Activated T-cell treated with anti-CD3 and anti-CD28 coated beads for 48 hours (primary cell): ENCODE data around the gene BACH2.
"Not testable (repeated sequence)": the region's sequence is repeated elsewhere in the genome, so short reads cannot be mapped to it uniquely, and the experiment has no call there.

Experiments
- DNase-seq: peaks from one replicate; pipeline ENCODE4 v3.0.0-alpha.2; 2020; ENCODE audit warnings: low read depth

BACH2 gene

DNA sequence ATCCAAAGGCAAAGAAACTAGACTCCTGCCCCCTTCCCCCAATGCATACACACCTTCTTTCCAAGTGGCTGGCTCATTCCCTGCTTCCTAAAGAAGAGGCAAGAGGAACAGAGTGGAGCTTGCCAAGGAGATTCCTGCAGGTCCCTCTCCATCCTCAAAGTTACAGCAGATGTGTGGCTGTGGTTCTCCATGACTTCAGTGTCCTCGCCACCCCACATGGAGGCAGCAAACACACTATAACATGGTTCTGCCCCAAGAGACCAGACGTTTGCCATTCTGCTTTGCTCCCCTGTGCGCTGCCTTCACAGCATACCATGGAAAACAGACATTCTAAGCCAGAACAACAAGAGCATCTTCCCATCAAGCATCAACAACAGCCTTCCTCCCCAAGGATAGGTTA lies 84.4 kb downstream of the BACH2 start:
- no peak for DNase-seq

DNA sequence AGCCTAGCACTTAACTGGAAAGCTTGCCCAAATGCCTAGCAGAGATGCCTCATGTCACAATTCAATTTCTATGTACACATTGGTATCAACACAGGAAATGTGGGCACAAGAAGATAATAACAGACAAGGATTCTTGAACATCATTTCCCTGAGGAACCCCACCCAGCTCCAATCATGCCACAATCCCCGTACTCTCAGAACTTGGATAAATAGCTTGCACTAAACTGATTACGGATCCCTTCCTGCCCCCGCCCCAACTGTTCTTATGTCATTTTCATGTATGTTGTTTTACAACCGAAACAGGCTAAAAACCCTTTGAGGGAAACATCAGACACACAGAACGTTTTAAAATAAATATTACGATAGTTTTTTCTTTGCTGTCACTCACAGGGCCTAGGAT lies 87.1 kb downstream of the BACH2 start:
- DNase-seq: no peak

DNA sequence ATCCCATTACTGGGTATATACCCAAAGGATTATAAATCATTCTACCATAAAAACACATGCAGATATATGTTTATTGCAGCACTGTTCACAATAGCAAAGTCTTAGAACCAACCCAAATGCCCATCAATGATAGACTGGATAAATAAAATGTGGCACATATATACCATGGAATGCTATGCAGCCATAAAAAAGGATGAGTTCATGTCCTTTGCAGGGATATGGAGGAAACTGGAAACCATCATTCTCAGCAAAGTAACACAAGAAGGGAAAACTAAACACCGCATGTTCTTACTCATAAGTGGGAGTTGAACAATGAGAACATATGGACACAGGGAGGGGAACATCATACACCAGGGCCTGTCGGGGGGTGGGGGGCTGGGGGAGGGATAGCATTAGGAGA lies 88.0 kb downstream of the BACH2 start:
- not testable (repeated sequence) for DNase-seq

DNA sequence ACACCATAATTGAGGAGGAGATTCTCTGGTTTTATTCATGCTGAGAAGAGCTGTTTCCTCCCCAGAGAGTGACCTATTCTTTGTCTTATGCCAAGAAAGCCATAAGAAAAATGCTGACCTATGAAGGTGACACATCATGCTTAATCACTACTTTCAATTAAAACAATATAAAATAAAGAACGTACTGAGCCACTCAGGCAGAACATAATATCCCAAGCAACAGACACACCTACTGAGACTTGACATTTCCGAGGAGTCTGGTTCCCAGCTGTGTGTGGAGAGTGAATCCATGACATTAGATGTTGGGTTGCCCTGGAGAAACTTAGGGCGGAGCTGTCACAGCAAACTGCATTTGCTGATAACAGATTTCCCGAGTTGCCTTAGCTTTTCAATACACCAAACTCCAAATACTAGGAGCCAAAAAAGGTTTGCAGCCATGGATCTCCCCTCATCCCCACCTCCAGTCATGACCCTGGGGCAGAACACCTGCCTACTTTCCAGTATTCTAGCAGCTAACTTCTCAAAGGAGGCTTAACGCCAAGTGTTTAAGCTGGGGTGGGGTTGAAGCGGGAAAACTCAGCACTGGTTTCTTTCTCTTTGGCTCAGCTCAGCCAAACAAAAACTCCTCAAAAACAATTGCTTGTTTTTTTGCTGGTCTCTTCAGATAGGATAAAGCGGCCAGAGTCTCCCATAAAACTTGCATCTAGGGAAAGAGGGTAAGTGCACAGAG lies 92.2 kb downstream of the BACH2 start:
- no peak for DNase-seq

DNA sequence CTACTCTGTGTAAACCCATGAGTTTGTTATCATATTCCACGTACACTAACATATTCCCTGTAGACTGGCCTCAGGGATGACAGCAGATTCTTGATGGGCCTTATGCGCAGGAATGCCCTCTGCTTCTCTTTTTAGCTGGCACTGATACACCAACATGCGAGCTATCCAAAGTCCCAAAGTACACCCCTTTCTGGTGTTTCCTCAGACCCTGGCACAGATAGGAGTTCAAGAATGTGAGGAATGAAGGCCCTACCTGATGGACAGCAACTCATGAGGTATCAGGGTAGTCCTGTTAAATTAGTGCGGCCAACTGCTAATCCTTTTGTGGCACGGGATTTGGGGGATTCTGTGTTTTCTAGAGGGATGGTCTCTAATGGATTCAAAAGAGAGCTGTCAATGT lies 93.0 kb downstream of the BACH2 start:
- no peak for DNase-seq

DNA sequence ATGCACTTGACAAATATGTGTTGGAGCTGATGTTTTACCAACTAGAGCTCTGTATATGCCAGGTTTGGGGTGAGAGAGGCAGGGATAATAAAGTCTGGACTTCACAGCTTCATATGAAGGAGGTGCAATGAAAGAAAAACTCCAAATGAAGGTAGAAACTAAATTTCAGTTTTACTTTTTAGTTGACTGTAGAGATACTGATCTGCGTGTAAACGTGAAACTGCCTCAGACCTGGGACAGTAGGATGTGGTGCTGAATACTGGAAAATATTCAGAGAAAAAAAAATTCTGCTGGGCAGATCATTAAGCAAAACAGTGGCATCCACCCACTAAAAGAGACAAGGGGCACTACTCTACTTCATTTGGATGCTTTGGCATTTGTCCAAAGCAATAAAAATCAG lies 94.5 kb downstream of the BACH2 start:
- no peak for DNase-seq

DNA sequence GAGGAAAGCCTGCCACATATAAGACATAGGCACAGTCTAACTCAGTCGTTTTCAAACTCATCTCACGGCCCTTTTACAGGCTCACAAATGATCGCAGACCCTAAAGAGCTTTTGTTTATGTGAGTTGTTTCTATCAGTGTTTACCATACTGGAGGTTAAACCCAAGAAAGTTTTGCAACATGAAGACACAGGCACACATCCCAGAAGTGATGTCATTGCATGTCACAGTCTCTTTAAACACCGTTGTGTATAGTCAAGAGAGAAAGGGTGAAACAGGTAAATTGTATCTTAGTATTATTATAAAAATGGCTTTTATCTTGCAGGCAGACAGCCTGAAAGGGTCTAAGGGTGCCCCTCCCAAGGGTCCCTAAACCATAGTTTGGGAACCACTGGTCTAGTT lies 96.7 kb downstream of the BACH2 start:
- DNase-seq: no peak

DNA sequence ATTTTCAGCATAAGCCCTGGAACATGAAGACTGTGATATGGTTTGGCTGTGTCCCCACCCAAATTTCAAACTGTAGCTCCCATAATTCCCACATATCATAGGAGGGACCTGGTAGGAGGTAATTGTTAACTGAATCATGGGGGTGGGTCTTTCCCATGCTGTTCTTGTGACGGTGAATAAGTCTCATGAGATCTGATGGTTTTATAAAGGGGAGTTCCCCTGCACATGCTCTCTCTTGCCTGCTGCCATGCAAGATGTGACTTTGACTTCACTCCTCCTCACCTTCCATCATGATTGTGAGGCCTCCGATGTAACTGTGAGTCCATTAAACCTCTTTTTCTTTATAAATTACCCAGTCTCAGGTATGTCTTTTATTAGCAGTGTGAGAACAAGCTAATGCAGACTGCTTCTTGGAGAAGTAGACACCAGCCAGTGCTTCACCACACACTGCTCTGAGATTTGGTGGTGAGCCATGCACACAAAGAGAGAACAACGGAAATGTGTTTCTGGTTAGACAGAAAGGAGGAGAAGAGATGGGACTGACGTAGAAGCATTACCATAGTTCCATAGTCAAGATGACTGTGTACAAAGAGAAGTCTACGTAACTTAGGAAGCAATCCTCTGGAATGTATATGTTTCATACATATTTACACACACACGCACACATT lies 97.8 kb downstream of the BACH2 start:
- DNase-seq: no peak

DNA sequence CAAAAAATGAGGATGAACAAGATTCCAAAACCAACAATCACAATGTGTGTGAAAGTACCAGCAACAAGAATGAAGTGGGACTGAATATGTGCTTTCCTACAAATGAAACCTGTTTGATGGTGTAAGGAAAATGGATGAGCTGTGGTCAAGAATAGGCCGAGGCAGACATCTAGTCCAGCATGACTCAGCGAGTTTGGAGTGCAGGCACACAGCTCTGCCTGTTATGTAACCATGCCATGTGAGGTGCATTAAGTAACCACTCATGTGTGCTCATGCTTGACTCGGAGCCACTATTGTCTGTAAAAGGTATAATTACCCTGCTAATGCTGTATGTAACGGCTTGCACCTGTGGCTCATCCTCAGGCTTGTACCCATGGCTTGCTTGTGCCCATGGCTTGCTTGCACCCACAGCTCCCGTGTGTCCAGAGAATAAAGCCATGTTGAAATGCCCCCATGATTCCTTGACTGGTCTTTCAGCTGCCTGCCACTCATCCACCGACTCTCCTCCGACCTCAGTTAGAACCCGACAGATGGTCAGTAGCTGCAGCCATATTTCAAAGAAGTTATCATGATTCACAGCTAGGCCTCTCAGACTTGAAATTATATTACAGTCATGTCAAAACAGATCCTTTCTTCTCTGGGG lies 98.7 kb downstream of the BACH2 start:
- DNase-seq: no peak

DNA sequence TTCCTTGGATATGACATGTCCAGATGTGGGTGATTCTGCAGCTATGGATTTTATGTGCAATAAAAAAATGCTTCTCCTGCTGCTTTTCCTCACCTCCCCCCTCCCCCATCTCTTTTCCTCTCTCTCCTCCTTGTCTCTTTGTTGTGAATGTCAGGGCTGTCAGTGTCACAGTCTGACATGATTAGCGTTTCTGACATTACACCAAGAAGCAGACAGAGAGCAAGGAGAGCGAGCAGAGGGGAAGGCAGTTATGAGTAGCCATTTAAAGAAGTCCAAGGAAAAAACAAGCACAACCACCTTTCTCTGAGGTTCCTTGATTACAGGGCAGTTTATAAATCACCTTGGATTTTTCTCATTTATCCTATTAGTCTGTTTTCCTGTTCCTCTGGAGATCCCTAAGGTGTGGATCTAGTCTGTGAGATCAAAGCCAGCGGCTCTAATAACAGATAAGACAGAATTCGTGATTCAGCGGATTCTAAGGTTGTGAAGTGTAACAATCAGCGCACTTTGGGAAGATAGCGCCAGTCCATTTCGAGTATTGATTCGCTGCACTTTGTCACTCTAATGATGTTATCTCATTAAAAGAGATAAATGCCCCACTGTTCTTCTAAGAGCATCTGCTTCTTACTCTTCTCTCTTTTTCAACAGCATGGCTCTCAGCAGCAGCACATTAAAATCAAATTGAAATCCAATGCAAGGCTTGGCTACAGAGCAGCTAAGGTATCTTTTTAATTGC lies 101.4 kb downstream of the BACH2 start:
- no peak for DNase-seq

DNA sequence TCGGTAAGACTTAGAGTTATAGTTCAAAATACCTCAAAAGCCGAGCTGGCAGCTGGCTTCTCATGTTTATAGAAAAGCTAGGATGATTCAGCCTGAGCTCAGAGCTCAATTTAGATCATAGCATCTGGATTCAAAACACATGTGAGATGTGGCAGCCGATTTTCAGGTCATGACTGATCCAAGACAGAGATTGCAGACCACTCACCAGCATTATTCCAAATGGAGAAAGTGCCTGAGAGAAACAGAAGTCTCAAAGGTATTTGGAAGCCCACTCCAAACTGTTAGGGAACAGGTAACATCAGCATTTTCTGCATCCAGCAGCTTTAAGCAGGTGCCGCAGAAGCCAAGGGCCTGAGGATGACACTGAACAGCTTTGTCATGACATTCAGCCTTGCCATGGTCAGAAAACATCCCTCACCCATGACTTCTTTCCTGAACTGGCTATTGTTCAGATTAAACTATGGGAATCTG lies 102.2 kb downstream of the BACH2 start:
- no peak for DNase-seq

DNA sequence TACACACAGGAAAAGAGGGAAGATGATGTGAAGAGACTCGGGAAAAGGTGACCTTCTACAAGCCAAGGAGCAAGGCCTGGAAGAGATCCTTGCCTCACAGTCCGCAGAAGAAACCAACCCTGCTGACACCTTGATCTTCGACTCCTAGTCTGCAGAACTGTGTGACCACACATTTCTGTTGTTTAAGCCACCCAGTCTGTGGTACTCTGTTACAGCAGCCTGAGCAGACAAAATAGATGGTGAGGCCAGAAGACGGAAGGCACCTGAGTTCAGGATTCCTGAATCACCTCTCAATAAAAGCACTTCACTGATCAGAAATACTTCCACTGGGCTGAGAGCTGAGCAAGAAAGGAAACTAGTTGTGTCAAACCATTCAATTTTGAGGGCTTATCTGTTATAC lies 103.3 kb downstream of the BACH2 start:
- no peak for DNase-seq

DNA sequence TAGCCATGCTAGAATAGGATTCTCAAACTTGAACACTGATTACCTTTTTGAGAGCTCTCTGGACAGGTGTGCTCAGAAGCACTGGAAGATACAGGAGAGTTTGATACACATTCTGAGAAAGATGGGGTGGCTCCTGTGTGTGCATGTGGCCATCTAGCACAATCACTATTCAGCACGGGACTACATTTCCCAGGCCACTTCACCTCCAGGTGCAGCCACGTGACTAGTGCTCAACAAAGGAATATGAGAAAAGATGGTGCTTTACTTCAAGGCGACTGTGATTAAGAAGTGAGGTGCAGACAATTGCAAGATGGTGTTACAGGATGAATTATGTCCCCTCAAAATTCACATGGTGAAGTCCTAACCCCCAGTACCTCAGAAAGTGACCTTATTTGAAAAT lies 103.8 kb downstream of the BACH2 start:
- DNase-seq: no peak

DNA sequence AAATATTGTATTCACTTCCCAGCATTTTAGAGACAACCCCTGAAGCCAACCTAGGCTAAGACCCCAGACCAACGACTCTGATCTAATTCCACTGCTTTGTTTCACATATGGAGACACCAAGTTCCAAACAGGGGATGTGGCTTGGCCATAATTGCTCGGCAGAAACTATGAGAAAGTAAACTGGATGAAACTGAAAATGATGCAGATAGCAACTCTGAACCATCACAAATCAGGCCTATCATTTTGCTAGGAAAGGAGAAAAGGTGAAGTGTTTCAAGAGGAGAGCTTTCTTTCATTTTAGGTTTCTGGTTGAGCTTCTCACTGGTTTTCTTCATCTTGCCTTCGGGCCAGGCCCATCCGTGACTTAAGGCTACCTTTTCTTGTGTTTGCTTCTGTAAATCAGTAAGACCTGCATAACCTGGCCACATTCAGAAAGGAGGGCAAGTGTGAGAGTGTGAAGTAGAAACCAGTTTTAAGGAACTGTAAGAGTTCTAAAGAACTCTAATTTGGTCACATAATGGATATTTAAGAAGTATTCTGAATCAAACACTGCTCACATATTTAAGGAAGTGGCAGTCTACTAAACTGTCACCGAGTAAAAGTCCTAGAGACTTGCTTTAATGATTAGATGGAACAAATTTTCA lies 105.8 kb downstream of the BACH2 start:
- DNase-seq: no peak

DNA sequence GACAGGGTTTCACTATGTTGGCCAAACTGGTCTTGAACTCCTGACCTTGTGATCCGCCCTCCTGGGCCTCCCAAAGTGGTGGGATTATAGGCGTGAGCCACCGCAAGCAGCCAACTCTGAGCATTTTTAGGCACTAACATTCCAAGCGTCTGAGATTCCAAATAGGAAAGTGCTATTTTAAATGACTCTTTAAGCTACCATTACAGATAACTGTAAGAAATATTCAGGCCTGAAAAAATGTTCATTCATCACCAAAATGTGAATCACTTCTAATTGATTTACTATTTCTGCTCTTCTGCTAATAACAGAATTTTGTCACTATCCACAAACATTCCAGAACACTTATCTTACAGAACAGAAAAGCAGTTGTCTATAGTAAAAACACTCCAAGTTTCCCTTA lies 106.5 kb downstream of the BACH2 start:
- no peak for DNase-seq

DNA sequence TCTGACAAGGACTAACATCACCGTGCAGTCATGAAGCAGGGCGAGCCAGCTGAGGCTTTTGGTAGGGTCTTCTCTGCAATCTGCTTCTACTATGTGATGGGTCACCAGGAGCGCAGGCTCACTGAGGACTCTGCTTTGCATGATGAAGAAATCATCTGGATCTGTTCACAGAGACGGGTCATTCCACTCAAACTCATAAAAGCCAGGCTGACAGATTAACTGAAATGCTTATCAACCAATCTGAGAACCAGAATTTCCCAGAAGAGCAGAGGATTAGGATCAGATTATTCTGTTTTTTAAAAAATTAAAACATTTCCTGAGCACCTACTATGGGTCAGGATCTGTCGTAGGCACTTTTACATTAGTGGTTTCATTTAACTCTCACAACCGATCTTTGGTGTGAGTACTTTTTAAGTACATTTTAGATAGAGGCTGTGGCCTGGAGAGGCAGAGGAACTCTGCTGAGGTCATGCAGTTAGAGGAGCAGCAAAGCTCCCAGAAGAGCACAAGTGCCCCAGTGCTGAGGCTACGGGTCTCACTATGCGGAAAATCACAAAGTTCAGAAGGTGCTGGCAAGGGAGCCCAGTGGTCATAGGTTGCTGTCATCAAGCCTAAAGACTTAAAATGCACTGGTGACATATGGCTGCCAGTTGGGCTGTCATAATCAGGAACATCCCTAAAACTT lies 109.1 kb downstream of the BACH2 start:
- no peak for DNase-seq

DNA sequence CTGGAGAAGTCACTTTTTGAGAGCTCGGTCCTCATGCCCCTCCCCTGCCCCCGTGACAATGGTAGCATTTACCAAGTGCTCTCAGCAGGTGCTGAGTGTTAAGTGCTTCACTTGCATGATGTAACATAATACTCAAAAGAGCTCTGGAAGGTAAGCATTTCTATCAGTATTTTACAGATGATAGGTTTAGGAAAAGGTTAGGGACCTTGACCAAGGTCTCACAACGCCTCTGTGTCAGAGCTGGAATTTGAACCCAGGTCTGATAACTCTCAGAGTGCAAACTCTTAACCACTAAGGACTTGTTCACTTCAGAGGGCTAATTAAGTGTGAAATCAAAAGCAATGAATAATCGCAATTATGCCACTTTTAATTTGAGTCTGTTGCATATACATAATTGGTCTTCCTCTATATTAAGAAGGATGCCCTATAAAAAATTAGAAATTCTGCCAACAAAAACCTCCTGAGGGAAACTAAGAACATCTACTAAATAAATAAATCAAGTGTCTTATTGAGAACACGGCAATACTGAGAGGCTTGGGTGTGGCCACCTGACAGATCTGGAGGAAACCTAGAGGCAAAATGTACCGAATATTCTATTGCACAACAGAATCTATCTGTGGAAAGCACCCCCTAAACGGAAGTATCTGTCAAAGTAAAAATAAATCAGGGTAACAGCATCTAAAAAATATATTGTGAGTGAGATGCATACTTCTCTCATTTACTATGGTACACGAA lies 109.8 kb downstream of the BACH2 start:
- DNase-seq: no peak

DNA sequence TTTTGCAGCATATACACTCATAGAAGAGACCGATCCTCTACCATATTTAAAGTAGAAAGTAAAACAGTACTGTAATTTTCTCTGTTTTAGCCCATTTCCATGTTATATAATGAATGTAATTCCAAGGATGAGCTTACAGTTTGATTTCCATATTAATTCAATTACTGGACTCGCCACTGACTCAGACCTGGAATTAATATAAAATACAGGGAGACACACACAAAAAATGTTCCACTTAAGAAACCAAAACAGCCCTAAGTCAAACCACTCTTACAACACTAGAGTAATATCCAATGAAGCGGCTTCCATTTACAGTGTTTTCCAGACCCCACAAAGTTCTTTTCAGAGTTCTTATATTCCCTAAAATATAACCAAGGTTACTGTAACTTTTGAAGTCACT lies 110.6 kb downstream of the BACH2 start:
- no peak for DNase-seq

DNA sequence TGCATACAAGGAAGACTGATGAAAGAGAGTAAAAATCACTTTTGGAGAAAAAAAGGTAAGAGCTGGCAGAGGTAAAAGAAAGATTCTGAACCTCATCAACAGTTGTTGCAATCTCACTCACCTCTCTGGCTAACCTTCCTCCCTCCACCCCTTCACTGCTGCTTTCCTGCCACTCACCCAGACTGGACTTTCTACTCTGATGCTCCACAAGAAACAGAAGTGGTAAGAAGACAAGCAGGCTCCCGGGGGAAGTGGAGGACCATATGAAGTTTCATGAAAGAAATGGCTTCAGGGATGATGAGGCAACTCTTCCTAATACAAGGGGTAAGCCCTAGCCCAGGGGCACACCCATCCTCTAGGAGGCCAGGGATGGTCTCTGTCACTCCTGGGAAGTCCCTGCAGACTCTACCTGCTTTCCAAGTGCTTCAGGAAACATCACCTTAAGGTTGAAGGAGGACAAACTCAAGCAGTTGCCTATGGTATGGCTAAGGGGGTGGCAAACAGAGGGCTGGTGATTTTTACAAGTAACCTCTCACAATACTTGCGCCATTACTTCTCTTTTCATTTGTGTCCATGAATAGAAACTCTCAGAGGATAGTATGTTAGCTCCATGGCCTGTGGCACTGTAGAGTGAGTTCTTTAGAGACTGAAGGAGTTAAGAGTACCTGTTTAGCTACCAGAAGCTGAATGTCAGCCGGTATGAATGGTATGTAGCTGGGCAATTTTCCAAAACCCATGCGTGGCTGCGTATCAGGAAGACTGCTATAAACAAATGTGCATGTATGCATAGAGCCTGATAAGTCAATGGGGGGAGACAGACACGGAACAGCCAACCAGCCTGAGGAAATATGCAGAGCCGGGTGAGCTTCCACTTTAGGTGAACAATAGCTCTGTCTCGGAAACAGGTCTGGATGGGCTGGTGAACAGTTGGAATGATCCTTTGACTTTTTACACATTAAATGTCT lies 112.0 kb downstream of the BACH2 start:
- no peak for DNase-seq
